Measurements from ENCODE around the gene WNK4. TPM values are rescaled to one million over a fixed set of nuclear protein-coding genes. Genes with fewer than 3 reads are reported as not detected.

The WNK4 gene
- total RNA-seq, 1 donor from 2014 or later: 0.15 TPM

GRCh38 chr17:42832934-42833766 lies 52.7 kb downstream of the WNK4 start, which contains the start of gene PSME3:
TSS of gene PSME3 (plus strand) at chr17:42833397. CDS start at chr17:42833632, 235 bp downstream.
- intact Hi-C loops (cut with micrococcal nuclease): loop anchor here (1.0 to 5.0 kb wide), 5 partner anchors 9 to 338 kb away; partner anchors contain the start of genes BECN1, NBR1, PSMC3IP and VPS25

GRCh38 chr17:42833767-42834422 lies 53.5 kb downstream of the WNK4 start:
- intact Hi-C loops (cut with micrococcal nuclease): loop anchor here (1.0 to 5.0 kb wide), 5 partner anchors 10 to 337 kb away; partner anchors contain the start of genes BECN1, NBR1, PSMC3IP and VPS25

- intact Hi-C loops (cut with micrococcal nuclease): no loop called here
Measured at GRCh38 chr17:42835732-42836131, 55.3 kb downstream of the WNK4 start.

GRCh38 chr17:42841975-42842685 lies 61.7 kb downstream of the WNK4 start:
- intact Hi-C loops (cut with micrococcal nuclease): no loop called here

- intact Hi-C loops (cut with micrococcal nuclease): loop anchor here (1.0 kb wide), 1 partner anchor 155 kb away; the partner anchor contains the start of gene RPL27
Measured at GRCh38 chr17:42843358-42843934, 63.0 kb downstream of the WNK4 start.

- intact Hi-C loops (cut with micrococcal nuclease): no loop called here
Measured at GRCh38 chr17:42844271-42844670, 63.9 kb downstream of the WNK4 start, which contains the start of gene AOC2. TSS of gene AOC2 (plus strand) at chr17:42844580. CDS start at chr17:42844627, 47 bp downstream.

GRCh38 chr17:42844761-42845555 lies 64.5 kb downstream of the WNK4 start:
- intact Hi-C loops (cut with micrococcal nuclease): no loop called here

- intact Hi-C loops (cut with micrococcal nuclease): no loop called here
Measured at GRCh38 chr17:42845556-42845917, 65.1 kb downstream of the WNK4 start.

GRCh38 chr17:42845918-42846593 lies 65.6 kb downstream of the WNK4 start:
- intact Hi-C loops (cut with micrococcal nuclease): no loop called here

Other genes starting within 250 kb of the WNK4 start
- 19.6 and 22.2 TPM in 2 replicates for gene NAGLU, start 244.4 kb upstream of the WNK4 start, total RNA-seq
- gene HSD17B1, start 227.7 kb upstream of the WNK4 start, total RNA-seq: 0.34 and 0.59 TPM in 2 replicates
- gene COASY, start 218.5 kb upstream of the WNK4 start, total RNA-seq: 74.3 and 80.3 TPM in 2 replicates
- 72.9 and 75.0 TPM in 2 replicates for gene MLX, start 213.5 kb upstream of the WNK4 start, total RNA-seq
- 17.3 and 18.0 TPM in 2 replicates for gene PSMC3IP, start 202.9 kb upstream of the WNK4 start, total RNA-seq
- gene RETREG3, start 171.2 kb upstream of the WNK4 start, total RNA-seq: 73.4 and 75.5 TPM in 2 replicates
- 54.7 and 60.5 TPM in 2 replicates for gene TUBG1, start 170.9 kb upstream of the WNK4 start, total RNA-seq
- gene TUBG2, start 121.3 kb upstream of the WNK4 start, total RNA-seq: 8.1 and 9.4 TPM in 2 replicates
- 0.61 and 1.8 TPM in 2 replicates for gene PLEKHH3, start 103.6 kb upstream of the WNK4 start, total RNA-seq
- 0.81 and 1.0 TPM in 2 replicates for gene CCR10, start 98.8 kb upstream of the WNK4 start, total RNA-seq
- 2.2 and 2.8 TPM in 2 replicates for gene CNTNAP1, start 98.1 kb upstream of the WNK4 start, total RNA-seq
- 49.8 and 54.7 TPM in 2 replicates for gene EZH1, start 35.6 kb upstream of the WNK4 start, total RNA-seq
- not detected in 2 replicates for gene RAMP2, start 19.4 kb upstream of the WNK4 start, total RNA-seq
- gene VPS25, start 7.2 kb upstream of the WNK4 start, total RNA-seq: 59.0 and 65.1 TPM in 2 replicates
- 48.1 and 49.5 TPM in 2 replicates for gene COA3, start 18.1 kb downstream of the WNK4 start, total RNA-seq
- gene CNTD1, start 18.3 kb downstream of the WNK4 start, total RNA-seq: not detected in 2 replicates
- 114 and 119 TPM in 2 replicates for gene BECN1, start 43.7 kb downstream of the WNK4 start, total RNA-seq
- 125 and 146 TPM in 2 replicates for gene PSME3, start 52.8 kb downstream of the WNK4 start, total RNA-seq
- 2.6 TPM in 2 replicates for gene AOC2, start 64.0 kb downstream of the WNK4 start, total RNA-seq
- gene AOC3, start 70.6 kb downstream of the WNK4 start, total RNA-seq: 1.7 and 2.2 TPM in 2 replicates
- not detected in 2 replicates for gene G6PC1, start 120.2 kb downstream of the WNK4 start, total RNA-seq
- 41.2 and 51.5 TPM in 2 replicates for gene AARSD1, start 183.8 kb downstream of the WNK4 start, total RNA-seq
- 0.63 and 0.81 TPM in 2 replicates for gene PTGES3L, start 199.5 kb downstream of the WNK4 start, total RNA-seq
- 17.4 and 17.8 TPM in 2 replicates for gene RUNDC1, start 200.0 kb downstream of the WNK4 start, total RNA-seq
- gene RPL27, start 217.8 kb downstream of the WNK4 start, total RNA-seq: 816 and 851 TPM in 2 replicates
- 152 and 171 TPM in 2 replicates for gene IFI35, start 226.2 kb downstream of the WNK4 start, total RNA-seq
- gene VAT1, start 241.8 kb downstream of the WNK4 start, total RNA-seq: 10.7 and 11.6 TPM in 2 replicates
- not detected in 2 replicates for gene RND2, start 244.6 kb downstream of the WNK4 start, total RNA-seq